Right lobe of liver (tissue), 4 donors: ENCODE measurements around the gene CD63.

Experiments
- CTCF ChIP-seq, 4 donors: fragments of 200-600 bp in 3 of 4; fragments of 450-650 bp in 1 of 4; IDR thresholded peaks; one replicate each; pipeline versions ENCODE4 v1.5.1 to v1.8.0; 2016 to 2022; ENCODE audit warnings: antibody characterized with exemption in 4 of 4, mild to moderate bottlenecking in 2 of 4
- POLR2A ChIP-seq: fragments of 450-650 bp; IDR thresholded peaks from one replicate; pipeline ENCODE4 v1.6.1; 2017; ENCODE audit warnings: antibody characterized with exemption, mild to moderate bottlenecking
- donor health status: DM: no; HTN: no; CAD: no.
- donor health status: DM: no; HTN: no; CAD: no.
- donor health status: DM: no; HTN: yes; CAD: no.

- TF ChIP-seq CTCF (IDR thresholded peaks at IDR 0.05) (no peak), POLR2A (no peak)
Observed at GRCh38 chr12:55696796-55697462, 31.9 kb downstream of the CD63 start.
